ENCODE data around the gene SLC39A11. TPM values are rescaled to one million over a fixed set of nuclear protein-coding genes. Genes with fewer than 3 reads are reported as not detected.

Gene SLC39A11
- total and polyA plus RNA-seq, 8 donors, result 13.6 to 49.0 (median 17.5) TPM

DNA sequence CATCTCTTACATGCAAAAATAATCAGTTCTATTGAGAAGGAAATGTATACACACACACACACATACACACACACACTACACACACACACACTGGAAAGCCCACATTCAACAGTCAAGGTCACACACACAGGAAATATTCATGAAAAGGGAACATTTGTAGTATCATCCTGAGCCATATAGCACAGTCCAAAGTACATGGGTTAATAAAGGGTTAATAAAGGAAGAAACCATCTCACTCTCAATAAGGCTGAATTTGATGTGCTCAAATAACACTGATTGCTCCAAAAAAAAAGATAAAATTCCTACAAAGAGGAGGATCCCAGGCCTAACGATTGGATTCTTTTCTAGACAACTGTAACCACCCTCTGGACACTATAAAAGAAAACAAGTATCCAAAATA is 164.7 kb downstream of the SLC39A11 start:
- H3K36me3 ChIP-seq, result peaks cover 0 to 9% of the 10 kb centered on the region in 2 donors
- DNase-seq (no peak), ATAC-seq (no peak)
- no peak overlapping the region for H3K27ac ChIP-seq
- no peak for TF ChIP-seq CTCF (IDR thresholded peaks at IDR 0.05)
- no peak overlapping the region for H3K4me3 ChIP-seq
- H3K27me3 ChIP-seq, result no peaks in the 10 kb centered on the region
- H3K9me3 ChIP-seq, result no peaks in the 10 kb centered on the region
- H3K4me1 ChIP-seq, result no peaks in the 10 kb centered on the region
- intact Hi-C loops (cut with DNase I), result no loop called here

- no peak for TF ChIP-seq CTCF (IDR thresholded peaks at IDR 0.05)
Measured at GRCh38 chr17:72927146-72927545, 165.3 kb downstream of the SLC39A11 start.

GRCh38 chr17:72926171-72926570 is 166.3 kb downstream of the SLC39A11 start:
- intact Hi-C loops (cut with DNase I), result no loop called here
- no peak for DNase-seq
- peaks cover 0 to 9% of the 10 kb centered on the region in 2 donors for H3K36me3 ChIP-seq
- H3K27me3 ChIP-seq, result no peaks in the 10 kb centered on the region
- no peaks in the 10 kb centered on the region for H3K9me3 ChIP-seq
- no peaks in the 10 kb centered on the region for H3K4me1 ChIP-seq
- H3K27ac ChIP-seq, result no peak overlapping the region
- H3K4me3 ChIP-seq, result no peak overlapping the region
- no peak for ATAC-seq
- TF ChIP-seq CTCF (IDR thresholded peaks at IDR 0.05), result no peak

More at GRCh38 chr17:72927146-72927545, 165.3 kb downstream of the SLC39A11 start:
- H3K9me3 ChIP-seq, result no peaks in the 10 kb centered on the region
- H3K27ac ChIP-seq, result no peak overlapping the region
- no peaks in the 10 kb centered on the region for H3K4me1 ChIP-seq
- intact Hi-C loops (cut with DNase I), result no loop called here
- ATAC-seq, result no peak
- no peaks in the 10 kb centered on the region for H3K27me3 ChIP-seq
- no peak for DNase-seq
- no peak overlapping the region for H3K4me3 ChIP-seq
- H3K36me3 ChIP-seq, result peaks cover 0 to 9% of the 10 kb centered on the region in 2 donors

- Histone ChIP-seq H3K9me3 (no peaks in the 10 kb centered on the region), H3K27ac (no peak overlapping the region), H3K36me3 (peaks cover 0 to 9% of the 10 kb centered on the region in 2 donors), H3K4me3 (no peak overlapping the region), H3K27me3 (no peaks in the 10 kb centered on the region), H3K4me1 (no peaks in the 10 kb centered on the region)
- DNase-seq, result no peak
- no peak for ATAC-seq
- intact Hi-C loops (cut with DNase I), result no loop called here
- TF ChIP-seq CTCF (IDR thresholded peaks at IDR 0.05), result no peak
Measured at GRCh38 chr17:72924196-72924595, 168.3 kb downstream of the SLC39A11 start.

DNA sequence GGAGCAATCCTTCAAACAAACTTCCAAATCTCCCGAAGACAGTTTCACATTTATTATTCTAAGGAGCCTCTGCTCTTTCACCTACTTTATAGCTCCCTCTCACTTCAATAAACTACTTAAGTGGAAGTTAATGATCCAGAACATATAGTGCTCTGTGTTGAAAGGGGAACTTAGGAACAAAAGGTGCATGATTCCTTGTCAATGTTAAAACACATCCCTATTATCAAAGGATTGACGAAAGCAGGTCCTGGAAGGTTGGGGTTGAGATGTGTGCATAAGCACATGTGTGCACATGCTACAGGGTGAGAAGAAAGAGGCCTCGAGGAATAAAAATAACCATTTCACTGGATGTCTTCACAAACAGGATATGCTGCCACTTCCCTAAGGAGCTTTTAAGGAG is 170.3 kb downstream of the SLC39A11 start:
- intact Hi-C loops (cut with DNase I), result no loop called here
- no peak for TF ChIP-seq CTCF (IDR thresholded peaks at IDR 0.05)
- Histone ChIP-seq H3K4me1 (no peaks in the 10 kb centered on the region), H3K4me3 (no peak overlapping the region), H3K27me3 (no peaks in the 10 kb centered on the region), H3K9me3 (no peaks in the 10 kb centered on the region), H3K27ac (no peak overlapping the region), H3K36me3 (peaks cover 0 to 9% of the 10 kb centered on the region in 2 donors)
- DNase-seq, result no peak
- ATAC-seq, result no peak
